GM12878 (cell line): Measurements from ENCODE around the gene REPIN1.

Experiments used
- CHD1 ChIP-seq: IDR thresholded peaks from 2 replicates; pipeline ENCODE4 v1.6.1; 2012; ENCODE audit warnings: low read depth, low read length, improper control_type of control experiment
- CTCF ChIP-seq, 3 experiments: IDR thresholded peaks in 2 of 3; conservative IDR thresholded peaks in 1 of 3; 2 replicates each; pipeline ENCODE4 v1.5.1; 2011; ENCODE audit warnings: low read depth in 3 of 3, low read length in 3 of 3, mild to moderate bottlenecking in 3 of 3, control low read depth in 2 of 3, moderate library complexity in 2 of 3, inconsistent platforms in 1 of 3, mixed read lengths in 1 of 3; ENCODE audit not compliant: control insufficient read depth in 2 of 3, insufficient read depth in 1 of 3; ENCODE audit errors: extremely low read depth in 1 of 3
- EZH2 ChIP-seq: IDR thresholded peaks from 2 replicates; pipeline ENCODE4 v1.6.1; 2012; ENCODE audit warnings: low read depth, mild to moderate bottlenecking, control low read depth, inconsistent platforms, low read length, borderline replicate concordance; ENCODE audit not compliant: control insufficient read depth
- FOXM1 ChIP-seq: IDR thresholded peaks from 2 replicates; pipeline ENCODE4 v1.6.1; 2012; ENCODE audit warnings: low read depth, mild to moderate bottlenecking, inconsistent platforms, low read length, moderate library complexity
- GABPA ChIP-seq: IDR thresholded peaks from 2 replicates; pipeline ENCODE4 v1.6.1; 2014; ENCODE audit warnings: antibody characterized with exemption, low read depth, mild to moderate bottlenecking, inconsistent platforms
- HDAC6 ChIP-seq: fragments of 200-600 bp; sonication (generic); IDR thresholded peaks from one replicate; pipeline ENCODE4 v1.8.0; 2017; ENCODE audit warnings: antibody characterized with exemption; ENCODE audit not compliant: unreplicated experiment
- MTA3 ChIP-seq: IDR thresholded peaks from 2 replicates; pipeline ENCODE4 v1.6.1; 2012; ENCODE audit warnings: low read length, inconsistent platforms, borderline replicate concordance
- POLR2A ChIP-seq: IDR thresholded peaks from 2 replicates; pipeline ENCODE4 v1.6.1; 2011; ENCODE audit warnings: low read depth, mild to moderate bottlenecking, low read length
- SREBF2 ChIP-seq: IDR thresholded peaks from 2 replicates; pipeline ENCODE4 v1.6.1; 2012; ENCODE audit warnings: mild to moderate bottlenecking, low read length
- STAT1 ChIP-seq: fragments of 450-650 bp; conservative IDR thresholded peaks from 2 replicates; pipeline ENCODE4 v1.6.1; 2014; ENCODE audit warnings: antibody characterized with exemption, mild to moderate bottlenecking
- TARDBP ChIP-seq: IDR thresholded peaks from 2 replicates; pipeline ENCODE4 v1.6.1; 2016; ENCODE audit warnings: borderline replicate concordance
- TCF7 ChIP-seq: IDR thresholded peaks from 2 replicates; pipeline ENCODE4 v1.6.1; 2014; ENCODE audit warnings: antibody characterized with exemption, borderline replicate concordance
- TF ChIP-seq, protein P1 (sequence below): IDR thresholded peaks from 2 replicates; pipeline ENCODE4 v1.6.1; 2011; ENCODE audit warnings: mild to moderate bottlenecking, low read depth, low read length, moderate library complexity; ENCODE audit not compliant: insufficient replicate concordance
- TF ChIP-seq, protein P2 (sequence below): fragments of 450-650 bp; IDR thresholded peaks from 2 replicates; pipeline ENCODE4 v1.6.1; 2017; ENCODE audit warnings: antibody characterized with exemption, mild to moderate bottlenecking, moderate library complexity

- TF ChIP-seq EZH2: no peak
- no peak for TF ChIP-seq CTCF (IDR thresholded peaks at IDR 0.05 in 2 of 3, conservative IDR thresholded peaks at IDR 0.05 in 1 of 3; ENCODE audit: control insufficient read depth in 2 of 3, extremely low read depth in 1 of 3, insufficient read depth in 1 of 3, low read depth in 3 of 3, low read length in 3 of 3)
- TF ChIP-seq TARDBP: no peak
- TF ChIP-seq HDAC6: no peak
- TF ChIP-seq, protein P1, sequence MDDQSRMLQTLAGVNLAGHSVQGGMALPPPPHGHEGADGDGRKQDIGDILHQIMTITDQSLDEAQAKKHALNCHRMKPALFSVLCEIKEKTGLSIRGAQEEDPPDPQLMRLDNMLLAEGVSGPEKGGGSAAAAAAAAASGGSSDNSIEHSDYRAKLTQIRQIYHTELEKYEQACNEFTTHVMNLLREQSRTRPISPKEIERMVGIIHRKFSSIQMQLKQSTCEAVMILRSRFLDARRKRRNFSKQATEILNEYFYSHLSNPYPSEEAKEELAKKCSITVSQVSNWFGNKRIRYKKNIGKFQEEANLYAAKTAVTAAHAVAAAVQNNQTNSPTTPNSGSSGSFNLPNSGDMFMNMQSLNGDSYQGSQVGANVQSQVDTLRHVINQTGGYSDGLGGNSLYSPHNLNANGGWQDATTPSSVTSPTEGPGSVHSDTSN: no peak
- TF ChIP-seq STAT1: no peak
- TF ChIP-seq SREBF2: no peak
- TF ChIP-seq CHD1: no peak
- TF ChIP-seq, protein P2, sequence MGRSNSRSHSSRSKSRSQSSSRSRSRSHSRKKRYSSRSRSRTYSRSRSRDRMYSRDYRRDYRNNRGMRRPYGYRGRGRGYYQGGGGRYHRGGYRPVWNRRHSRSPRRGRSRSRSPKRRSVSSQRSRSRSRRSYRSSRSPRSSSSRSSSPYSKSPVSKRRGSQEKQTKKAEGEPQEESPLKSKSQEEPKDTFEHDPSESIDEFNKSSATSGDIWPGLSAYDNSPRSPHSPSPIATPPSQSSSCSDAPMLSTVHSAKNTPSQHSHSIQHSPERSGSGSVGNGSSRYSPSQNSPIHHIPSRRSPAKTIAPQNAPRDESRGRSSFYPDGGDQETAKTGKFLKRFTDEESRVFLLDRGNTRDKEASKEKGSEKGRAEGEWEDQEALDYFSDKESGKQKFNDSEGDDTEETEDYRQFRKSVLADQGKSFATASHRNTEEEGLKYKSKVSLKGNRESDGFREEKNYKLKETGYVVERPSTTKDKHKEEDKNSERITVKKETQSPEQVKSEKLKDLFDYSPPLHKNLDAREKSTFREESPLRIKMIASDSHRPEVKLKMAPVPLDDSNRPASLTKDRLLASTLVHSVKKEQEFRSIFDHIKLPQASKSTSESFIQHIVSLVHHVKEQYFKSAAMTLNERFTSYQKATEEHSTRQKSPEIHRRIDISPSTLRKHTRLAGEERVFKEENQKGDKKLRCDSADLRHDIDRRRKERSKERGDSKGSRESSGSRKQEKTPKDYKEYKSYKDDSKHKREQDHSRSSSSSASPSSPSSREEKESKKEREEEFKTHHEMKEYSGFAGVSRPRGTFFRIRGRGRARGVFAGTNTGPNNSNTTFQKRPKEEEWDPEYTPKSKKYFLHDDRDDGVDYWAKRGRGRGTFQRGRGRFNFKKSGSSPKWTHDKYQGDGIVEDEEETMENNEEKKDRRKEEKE: no peak
- TF ChIP-seq TCF7: no peak
- TF ChIP-seq POLR2A: no peak
- TF ChIP-seq MTA3: no peak
- no peak for TF ChIP-seq FOXM1
- TF ChIP-seq GABPA: no peak
Observed at GRCh38 chr7:150410680-150411346, 42.2 kb downstream of the REPIN1 start.
